Measurements from ENCODE around the gene OR10H1. TPM values are rescaled to one million over a fixed set of nuclear protein-coding genes. Genes with fewer than 3 reads are reported as not detected.

Gene OR10H1
- total RNA-seq, 2 donors from 2014 or later = not detected

GRCh38 chr19:15782211-15782610 is 33.3 kb downstream of the OR10H1 start:
- Histone ChIP-seq H3K27me3 (replicated peaks; ENCODE audit: insufficient read depth) (no peaks in the 10 kb centered on the region), H3K4me3 (no peak overlapping the region), H3K9me3 (no peaks in the 10 kb centered on the region), H3K36me3 (no peaks in the 10 kb centered on the region), H3K27ac (no peak overlapping the region), H3K4me1 (ENCODE audit: control insufficient read depth in 1 of 2, low read depth in 2 of 2) (peaks cover 6 to 18% of the 10 kb centered on the region in 2 donors)
- ATAC-seq (ENCODE audit: insufficient number of reproducible peaks, low FRiP score, low read depth) = no peak
- TF ChIP-seq CTCF (IDR thresholded peaks at IDR 0.05) = no peak
- no peak for DNase-seq (ENCODE audit: low spot score)

- Histone ChIP-seq H3K4me3 (no peak overlapping the region), H3K9me3 (no peaks in the 10 kb centered on the region), H3K4me1 (ENCODE audit: control insufficient read depth in 1 of 2, low read depth in 2 of 2) (peaks cover 6 to 18% of the 10 kb centered on the region in 2 donors), H3K36me3 (no peaks in the 10 kb centered on the region), H3K27ac (no peak overlapping the region), H3K27me3 (replicated peaks; ENCODE audit: insufficient read depth) (no peaks in the 10 kb centered on the region)
- ATAC-seq (ENCODE audit: insufficient number of reproducible peaks, low FRiP score, low read depth) (no peak), DNase-seq (ENCODE audit: low spot score) (no peak)
- TF ChIP-seq CTCF (IDR thresholded peaks at IDR 0.05) = no peak
Observed at GRCh38 chr19:15781661-15782060, 33.8 kb downstream of the OR10H1 start.

GRCh38 chr19:15780610-15781418 is 34.6 kb downstream of the OR10H1 start:
- no peak overlapping the region for H3K4me3 ChIP-seq

GRCh38 chr19:15779756-15780476 is 35.5 kb downstream of the OR10H1 start:
- Histone ChIP-seq H3K9me3 (no peaks in the 10 kb centered on the region), H3K27me3 (replicated peaks; ENCODE audit: insufficient read depth) (no peaks in the 10 kb centered on the region), H3K4me1 (ENCODE audit: control insufficient read depth in 1 of 2, low read depth in 2 of 2) (peaks cover 6 to 18% of the 10 kb centered on the region in 2 donors), H3K36me3 (no peaks in the 10 kb centered on the region), H3K4me3 (peak overlapping the region; percentile 36), H3K27ac (peak overlapping the region; percentile 38 to 51)
- ATAC-seq (ENCODE audit: insufficient number of reproducible peaks, low FRiP score, low read depth) (peak; percentile 67), DNase-seq (ENCODE audit: low spot score) (peak; percentile 21)
- TF ChIP-seq CTCF (IDR thresholded peaks at IDR 0.05) = no peak

More at GRCh38 chr19:15780610-15781418, 34.6 kb downstream of the OR10H1 start:
- Histone ChIP-seq H3K27me3 (replicated peaks; ENCODE audit: insufficient read depth) (no peaks in the 10 kb centered on the region), H3K4me1 (ENCODE audit: control insufficient read depth in 1 of 2, low read depth in 2 of 2) (peaks cover 6 to 18% of the 10 kb centered on the region in 2 donors), H3K9me3 (no peaks in the 10 kb centered on the region), H3K36me3 (no peaks in the 10 kb centered on the region), H3K27ac (peak overlapping the region; percentile 38 to 51)
- no peak for TF ChIP-seq CTCF (IDR thresholded peaks at IDR 0.05)
- ATAC-seq (ENCODE audit: insufficient number of reproducible peaks, low FRiP score, low read depth) = no peak
- DNase-seq (ENCODE audit: low spot score) = no peak

All from thoracic aorta (tissue), 2 donors.